ENCODE measurements around the gene SPP1. TPM values are rescaled to one million over a fixed set of nuclear protein-coding genes. Genes with fewer than 3 reads are reported as not detected.

SPP1 gene
- total RNA-seq, 1 donor from 2014 or later = 11.8 TPM

DNA sequence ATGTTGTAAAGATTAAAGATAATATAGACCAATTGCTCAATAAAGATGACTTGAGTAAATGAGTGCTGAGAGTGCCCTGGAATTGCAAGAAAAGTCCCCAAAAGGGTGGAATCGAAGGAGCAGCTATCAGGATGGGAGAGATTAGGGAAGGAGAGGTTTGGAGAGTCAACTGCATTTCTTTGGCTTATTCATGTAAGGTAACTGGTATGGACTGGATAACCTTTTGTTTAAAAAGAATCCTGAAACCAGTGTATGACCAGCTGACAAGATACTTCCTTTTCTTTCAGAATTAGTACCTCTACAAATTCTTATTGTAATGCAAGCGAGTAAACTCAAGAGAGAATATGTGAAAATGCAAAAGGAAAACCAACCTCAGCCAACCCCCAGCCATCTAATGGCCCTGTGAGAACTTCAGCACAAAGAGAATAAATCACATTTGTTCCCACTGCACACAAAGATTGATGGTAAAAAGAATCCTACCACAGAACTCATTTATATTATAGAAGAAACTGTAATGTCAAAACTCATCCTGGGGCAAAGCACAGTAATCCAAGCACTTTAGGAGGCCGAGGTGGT is 24.5 kb upstream of the SPP1 start:
- Histone ChIP-seq H3K4me3 (no peak overlapping the region), H3K36me3 (no peaks in the 10 kb centered on the region), H3K9me3 (no peaks in the 10 kb centered on the region), H3K4me1 (no peaks in the 10 kb centered on the region), H3K27ac (no peak overlapping the region), H3K27me3 (no peaks in the 10 kb centered on the region)
- DNase-seq (ENCODE audit: extremely low spot score in 2 of 2) = no peak
- TF ChIP-seq CTCF (IDR thresholded peaks at IDR 0.05) = no peak
- TF ChIP-seq POLR2AphosphoS5 (IDR thresholded peaks at IDR 0.05; ENCODE audit: insufficient read depth in 1 of 2, low read depth in 1 of 2) = no peak
- TF ChIP-seq POLR2A (IDR thresholded peaks at IDR 0.05) = no peak
- intact Hi-C loops (cut with DNase I) = no loop called here

DNA sequence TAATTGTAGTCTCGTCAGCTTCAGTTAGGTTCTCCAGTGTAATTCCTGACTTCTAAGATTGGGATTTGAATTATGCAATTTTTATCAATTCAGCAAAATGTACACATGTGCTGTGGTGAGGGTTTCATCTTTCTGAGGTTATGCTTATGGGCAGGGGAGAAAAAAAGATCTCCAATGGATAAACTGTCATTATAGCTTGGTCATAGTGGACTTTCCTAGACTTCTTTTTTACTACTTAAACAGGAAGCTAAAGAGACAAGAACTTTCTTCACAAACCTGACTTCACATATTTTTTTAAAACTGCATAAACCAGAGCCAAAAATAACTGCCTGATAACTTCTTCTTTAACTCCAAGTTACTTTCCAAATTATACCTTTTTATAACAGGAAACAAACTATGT is 21.7 kb upstream of the SPP1 start:
- H3K36me3 ChIP-seq = no peaks in the 10 kb centered on the region
- TF ChIP-seq POLR2AphosphoS5 (IDR thresholded peaks at IDR 0.05; ENCODE audit: insufficient read depth in 1 of 2, low read depth in 1 of 2) (no peak), POLR2A (IDR thresholded peaks at IDR 0.05) (no peak), CTCF (IDR thresholded peaks at IDR 0.05) (no peak)

GRCh38 chr4:87956501-87956900 is 19.0 kb upstream of the SPP1 start:
- Histone ChIP-seq H3K27ac (no peak overlapping the region), H3K27me3 (no peaks in the 10 kb centered on the region), H3K36me3 (no peaks in the 10 kb centered on the region), H3K4me1 (no peaks in the 10 kb centered on the region), H3K4me3 (no peak overlapping the region), H3K9me3 (no peaks in the 10 kb centered on the region)
- intact Hi-C loops (cut with DNase I) = no loop called here
- no peak for TF ChIP-seq CTCF (IDR thresholded peaks at IDR 0.05)
- TF ChIP-seq POLR2AphosphoS5 (IDR thresholded peaks at IDR 0.05; ENCODE audit: insufficient read depth in 1 of 2, low read depth in 1 of 2) = no peak
- TF ChIP-seq POLR2A (IDR thresholded peaks at IDR 0.05) = no peak
- DNase-seq (ENCODE audit: extremely low spot score in 2 of 2) = no peak

More for the DNA sequence above, 21.7 kb upstream of the SPP1 start:
- Histone ChIP-seq H3K4me1 (no peaks in the 10 kb centered on the region), H3K27me3 (no peaks in the 10 kb centered on the region), H3K4me3 (no peak overlapping the region), H3K9me3 (no peaks in the 10 kb centered on the region), H3K27ac (no peak overlapping the region)
- no peak for DNase-seq (ENCODE audit: extremely low spot score in 2 of 2)
- intact Hi-C loops (cut with DNase I) = no loop called here

- Histone ChIP-seq H3K4me3 (no peak overlapping the region), H3K27me3 (no peaks in the 10 kb centered on the region), H3K4me1 (no peaks in the 10 kb centered on the region), H3K36me3 (no peaks in the 10 kb centered on the region), H3K27ac (no peak overlapping the region), H3K9me3 (no peaks in the 10 kb centered on the region)
- intact Hi-C loops (cut with DNase I) = no loop called here
- no peak for DNase-seq (ENCODE audit: extremely low spot score in 2 of 2)
- TF ChIP-seq CTCF (IDR thresholded peaks at IDR 0.05) (no peak), POLR2A (IDR thresholded peaks at IDR 0.05) (no peak), POLR2AphosphoS5 (IDR thresholded peaks at IDR 0.05; ENCODE audit: insufficient read depth in 1 of 2, low read depth in 1 of 2) (no peak)
Observed at GRCh38 chr4:87957061-87957460, 18.5 kb upstream of the SPP1 start.

GRCh38 chr4:87961993-87962392 is 13.5 kb upstream of the SPP1 start:
- H3K27ac ChIP-seq = no peak overlapping the region
- no peak overlapping the region for H3K4me3 ChIP-seq
- no peaks in the 10 kb centered on the region for H3K4me1 ChIP-seq
- intact Hi-C loops (cut with DNase I) = loop anchor here (10.0 kb wide), 1 partner anchor 97 kb away; no protein-coding TSS in a partner anchor
- no peaks in the 10 kb centered on the region for H3K9me3 ChIP-seq
- H3K36me3 ChIP-seq = no peaks in the 10 kb centered on the region
- DNase-seq (ENCODE audit: extremely low spot score in 2 of 2) = no peak
- no peak for TF ChIP-seq CTCF (IDR thresholded peaks at IDR 0.05)
- TF ChIP-seq POLR2AphosphoS5 (IDR thresholded peaks at IDR 0.05; ENCODE audit: insufficient read depth in 1 of 2, low read depth in 1 of 2) = no peak
- no peak for TF ChIP-seq POLR2A (IDR thresholded peaks at IDR 0.05)
- H3K27me3 ChIP-seq = no peaks in the 10 kb centered on the region
